Osteoblast (primary cell): Measurements from ENCODE around the gene ZBTB48. TPM values are rescaled to one million over a fixed set of nuclear protein-coding genes. Genes with fewer than 3 reads are reported as not detected.

ENCODE experiments used
- DNase-seq: peaks from one replicate; pipeline ENCODE4 v3.0.0; 2011; ENCODE audit warnings: low spot score, mixed read lengths; ENCODE audit not compliant: insufficient read length; ENCODE audit errors: missing footprints
- H2AFZ ChIP-seq: 2 replicates; pipeline ENCODE4 v1.6.0; 2011; ENCODE audit warnings: mild to moderate bottlenecking, low read length
- H3K27ac ChIP-seq: 2 replicates; pipeline ENCODE4 v1.5.1; 2011; ENCODE audit warnings: mild to moderate bottlenecking, low read depth, low read length, moderate library complexity
- H3K27me3 ChIP-seq: 2 replicates; pipeline ENCODE4 v1.6.0; 2012; ENCODE audit warnings: mild to moderate bottlenecking, control low read depth, inconsistent platforms, low read length, moderate library complexity; ENCODE audit not compliant: insufficient read depth
- H3K36me3 ChIP-seq: 2 replicates; pipeline ENCODE4 v1.5.1; 2011; ENCODE audit warnings: mild to moderate bottlenecking, low read length, control low read depth, moderate library complexity; ENCODE audit not compliant: insufficient read depth
- H3K4me1 ChIP-seq: 2 replicates; pipeline ENCODE4 v1.5.1; 2011; ENCODE audit warnings: mild to moderate bottlenecking, low read length, control low read depth, moderate library complexity; ENCODE audit not compliant: insufficient read depth
- H3K4me2 ChIP-seq: 2 replicates; pipeline ENCODE4 v1.6.0; 2011; ENCODE audit warnings: mild to moderate bottlenecking, low read length; ENCODE audit not compliant: insufficient read depth
- H3K4me3 ChIP-seq: fragments of 200-600 bp; sonication (generic); 3 replicates; pipeline ENCODE4 v1.5.1; 2012; ENCODE audit warnings: mild to moderate bottlenecking, low read length, inconsistent platforms; ENCODE audit not compliant: insufficient read depth
- H3K79me2 ChIP-seq: 2 replicates; pipeline ENCODE4 v1.6.0; 2012; ENCODE audit warnings: mild to moderate bottlenecking, low read length, control low read depth, inconsistent platforms; ENCODE audit not compliant: insufficient read depth
- H3K9me3 ChIP-seq: 2 replicates; pipeline ENCODE4 v1.5.1; 2011; ENCODE audit warnings: low read depth, low read length, control low read depth
- H4K20me1 ChIP-seq: 2 replicates; pipeline ENCODE4 v1.6.0; 2012; ENCODE audit warnings: mild to moderate bottlenecking, low read length, control low read depth; ENCODE audit not compliant: insufficient read depth
- CTCF ChIP-seq: IDR thresholded peaks from 2 replicates; pipeline ENCODE4 v1.5.1; 2011; ENCODE audit warnings: mild to moderate bottlenecking, low read depth, low read length, moderate library complexity; ENCODE audit errors: extremely low read depth
- total RNA-seq: library from RNA; depleted of rRNA; stranded (reverse); fragments of >200 nt; gene quantifications from 2 replicates; pipeline ENCODE4 v1.2.3, GENCODE V29; 2012

ZBTB48 gene
- total RNA-seq, 1 donor, result 14.5 TPM

- Histone ChIP-seq H3K4me1 (peaks cover 7% of the 10 kb centered on the region), H3K9me3 (no peaks in the 10 kb centered on the region), H3K27me3 (no peaks in the 10 kb centered on the region), H3K4me3 (no peak overlapping the region), H3K36me3 (peaks cover 45% of the 10 kb centered on the region), H3K4me2 (no peak overlapping the region), H3K27ac (no peak overlapping the region), H2AFZ (no peak overlapping the region), H4K20me1 (peaks cover 7% of the 10 kb centered on the region), H3K79me2 (peaks cover 8% of the 10 kb centered on the region)
- no peak for DNase-seq
- TF ChIP-seq CTCF, result no peak
These were observed 44.6 kb upstream of the ZBTB48 start for GRCh38 chr1:6535214-6535613.

- Histone ChIP-seq H3K4me2 (no peak overlapping the region), H3K27me3 (no peaks in the 10 kb centered on the region), H3K4me1 (peaks cover 7% of the 10 kb centered on the region), H3K4me3 (no peak overlapping the region), H2AFZ (no peak overlapping the region), H3K79me2 (peaks cover 8% of the 10 kb centered on the region), H4K20me1 (peaks cover 7% of the 10 kb centered on the region), H3K27ac (no peak overlapping the region), H3K9me3 (no peaks in the 10 kb centered on the region), H3K36me3 (peaks cover 41% of the 10 kb centered on the region)
- DNase-seq, result no peak
- no peak for TF ChIP-seq CTCF
These were observed 43.5 kb upstream of the ZBTB48 start for GRCh38 chr1:6536291-6536690.

GRCh38 chr1:6538956-6539355, 40.8 kb upstream of the ZBTB48 start:
- peak overlapping the region; percentile 62 for H3K4me2 ChIP-seq
- DNase-seq, result peak; percentile 62

DNA sequence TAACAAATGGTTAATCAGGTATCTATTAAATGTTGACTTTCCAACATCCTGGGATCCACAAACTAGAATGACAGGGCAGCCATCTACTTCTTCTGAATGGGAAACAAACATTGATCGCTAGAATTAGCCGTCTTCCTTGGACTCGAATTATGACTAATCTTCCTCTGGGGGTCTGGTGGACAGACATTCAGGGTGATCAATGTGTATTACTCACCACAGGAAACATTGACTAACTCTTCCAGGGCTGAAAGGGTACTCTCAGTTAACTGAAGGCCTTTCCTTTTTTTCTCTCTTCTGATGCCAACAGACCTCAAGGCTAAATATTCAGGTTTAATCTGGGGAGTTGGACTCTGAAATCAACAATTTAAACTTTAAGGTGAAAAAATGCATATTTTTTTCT, 35.0 kb upstream of the ZBTB48 start:
- Histone ChIP-seq H3K27me3 (no peaks in the 10 kb centered on the region), H3K79me2 (no peaks in the 10 kb centered on the region), H3K36me3 (peaks cover 56% of the 10 kb centered on the region), H3K27ac (peak overlapping the region; percentile 8), H3K4me3 (no peak overlapping the region), H3K4me1 (peaks cover 8% of the 10 kb centered on the region), H4K20me1 (no peaks in the 10 kb centered on the region), H3K9me3 (no peaks in the 10 kb centered on the region), H3K4me2 (peak overlapping the region; percentile 6), H2AFZ (no peak overlapping the region)
- peak; percentile 93 for DNase-seq
- TF ChIP-seq CTCF, result no peak

More at GRCh38 chr1:6538956-6539355, 40.8 kb upstream of the ZBTB48 start:
- TF ChIP-seq CTCF, result no peak
- Histone ChIP-seq H3K79me2 (peaks cover 8% of the 10 kb centered on the region), H3K4me1 (peaks cover 7% of the 10 kb centered on the region), H3K9me3 (no peaks in the 10 kb centered on the region), H3K36me3 (peaks cover 27% of the 10 kb centered on the region), H4K20me1 (peaks cover 7% of the 10 kb centered on the region), H3K27ac (peak overlapping the region; percentile 44), H2AFZ (no peak overlapping the region), H3K4me3 (no peak overlapping the region), H3K27me3 (no peaks in the 10 kb centered on the region)
